GM12864 (cell line): Measurements from ENCODE around the gene SPATS2L.

ENCODE experiments used
- DNase-seq: peaks from one replicate; pipeline ENCODE4 v3.0.0-alpha.2; 2011; ENCODE audit warnings: low read depth
- H3K4me3 ChIP-seq: 2 replicates; pipeline ENCODE4 v1.5.1; 2011; ENCODE audit warnings: mild to moderate bottlenecking, low read depth, low read length, control low read depth
- TF ChIP-seq, protein P1 (sequence below): IDR thresholded peaks from 2 replicates; pipeline ENCODE4 v1.5.1; 2011; ENCODE audit warnings: low read depth, mild to moderate bottlenecking, moderate library complexity, low read length, control low read depth, inconsistent platforms; ENCODE audit errors: missing control alignments

SPATS2L gene

DNA sequence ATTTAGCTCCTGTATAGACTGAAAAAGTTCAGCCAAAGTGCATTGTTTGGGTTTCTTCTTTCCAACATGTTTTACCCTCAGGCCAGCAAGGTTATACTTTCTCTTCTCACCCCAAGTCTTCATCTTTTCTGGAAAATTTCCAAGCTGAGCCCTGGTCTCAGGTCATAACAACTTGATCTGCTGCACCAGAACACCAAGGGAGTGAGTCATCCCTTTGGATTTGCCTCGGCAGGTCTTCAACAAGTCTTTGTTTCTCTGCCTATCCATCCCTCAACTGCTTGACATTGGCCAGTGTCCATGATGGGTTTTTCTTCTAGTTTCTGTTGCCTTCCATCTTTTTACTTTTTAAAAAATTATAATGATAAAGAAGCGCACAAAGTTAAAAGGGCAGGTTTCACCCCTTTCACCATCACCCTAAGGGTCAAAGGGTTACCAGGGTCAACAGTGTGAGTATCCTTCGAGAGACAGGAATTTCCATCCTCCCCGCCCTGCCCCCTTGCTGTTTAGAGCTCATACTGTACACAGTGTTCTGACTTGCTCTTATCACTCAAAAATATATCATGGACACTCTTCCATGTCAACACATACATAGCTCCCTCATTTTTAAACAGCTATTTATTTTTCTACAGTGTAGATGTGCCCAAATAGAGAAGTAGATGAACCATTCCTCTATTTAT lies 5.7 kb upstream of the SPATS2L start:
- TF ChIP-seq, protein P1, sequence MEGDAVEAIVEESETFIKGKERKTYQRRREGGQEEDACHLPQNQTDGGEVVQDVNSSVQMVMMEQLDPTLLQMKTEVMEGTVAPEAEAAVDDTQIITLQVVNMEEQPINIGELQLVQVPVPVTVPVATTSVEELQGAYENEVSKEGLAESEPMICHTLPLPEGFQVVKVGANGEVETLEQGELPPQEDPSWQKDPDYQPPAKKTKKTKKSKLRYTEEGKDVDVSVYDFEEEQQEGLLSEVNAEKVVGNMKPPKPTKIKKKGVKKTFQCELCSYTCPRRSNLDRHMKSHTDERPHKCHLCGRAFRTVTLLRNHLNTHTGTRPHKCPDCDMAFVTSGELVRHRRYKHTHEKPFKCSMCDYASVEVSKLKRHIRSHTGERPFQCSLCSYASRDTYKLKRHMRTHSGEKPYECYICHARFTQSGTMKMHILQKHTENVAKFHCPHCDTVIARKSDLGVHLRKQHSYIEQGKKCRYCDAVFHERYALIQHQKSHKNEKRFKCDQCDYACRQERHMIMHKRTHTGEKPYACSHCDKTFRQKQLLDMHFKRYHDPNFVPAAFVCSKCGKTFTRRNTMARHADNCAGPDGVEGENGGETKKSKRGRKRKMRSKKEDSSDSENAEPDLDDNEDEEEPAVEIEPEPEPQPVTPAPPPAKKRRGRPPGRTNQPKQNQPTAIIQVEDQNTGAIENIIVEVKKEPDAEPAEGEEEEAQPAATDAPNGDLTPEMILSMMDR: no peak
- no peak for DNase-seq
- H3K4me3 ChIP-seq: no peak overlapping the region

DNA sequence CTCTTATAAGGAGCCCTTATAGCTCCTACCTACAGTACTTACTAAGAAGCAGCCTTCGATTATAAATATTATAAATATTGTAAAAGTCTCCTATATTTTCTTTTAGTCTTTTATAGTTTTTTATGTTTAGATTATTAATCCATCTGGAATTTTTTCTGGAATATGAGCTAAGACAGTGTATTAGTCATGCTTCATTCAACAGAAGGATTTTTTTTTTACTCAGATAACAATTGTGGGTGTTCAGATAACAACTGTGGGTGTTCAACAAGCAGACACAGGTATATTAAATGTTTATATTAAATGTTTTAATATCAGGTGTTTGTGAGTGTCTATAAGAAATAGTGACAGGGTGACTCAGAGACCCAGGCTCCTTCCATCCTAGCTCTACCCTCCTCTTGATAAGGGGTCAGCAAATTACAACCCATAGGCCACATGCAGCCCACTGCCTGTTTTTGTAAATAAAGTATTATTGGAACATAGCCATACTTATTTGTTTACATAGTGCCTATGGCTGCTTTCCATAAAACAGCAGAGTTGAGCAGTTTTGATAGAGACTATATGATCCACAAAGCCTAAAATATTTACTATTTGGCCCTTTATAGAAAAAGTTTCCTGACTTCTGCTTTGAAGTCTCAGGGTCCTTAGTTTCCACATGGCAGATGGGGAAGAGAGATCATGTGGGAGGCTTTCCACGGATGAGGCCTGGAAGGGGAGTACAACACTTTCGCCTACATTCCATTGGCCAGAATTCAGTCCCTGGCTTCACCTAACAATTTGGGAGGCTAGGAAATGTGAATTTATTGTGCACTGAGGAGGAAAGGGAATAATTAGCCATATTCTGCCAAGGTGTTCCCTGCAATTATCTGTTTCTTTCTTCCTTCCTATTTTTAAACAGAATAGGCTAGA lies 4.3 kb upstream of the SPATS2L start:
- TF ChIP-seq, protein P1: no peak
- no peak for DNase-seq
- H3K4me3 ChIP-seq: no peak overlapping the region

DNA sequence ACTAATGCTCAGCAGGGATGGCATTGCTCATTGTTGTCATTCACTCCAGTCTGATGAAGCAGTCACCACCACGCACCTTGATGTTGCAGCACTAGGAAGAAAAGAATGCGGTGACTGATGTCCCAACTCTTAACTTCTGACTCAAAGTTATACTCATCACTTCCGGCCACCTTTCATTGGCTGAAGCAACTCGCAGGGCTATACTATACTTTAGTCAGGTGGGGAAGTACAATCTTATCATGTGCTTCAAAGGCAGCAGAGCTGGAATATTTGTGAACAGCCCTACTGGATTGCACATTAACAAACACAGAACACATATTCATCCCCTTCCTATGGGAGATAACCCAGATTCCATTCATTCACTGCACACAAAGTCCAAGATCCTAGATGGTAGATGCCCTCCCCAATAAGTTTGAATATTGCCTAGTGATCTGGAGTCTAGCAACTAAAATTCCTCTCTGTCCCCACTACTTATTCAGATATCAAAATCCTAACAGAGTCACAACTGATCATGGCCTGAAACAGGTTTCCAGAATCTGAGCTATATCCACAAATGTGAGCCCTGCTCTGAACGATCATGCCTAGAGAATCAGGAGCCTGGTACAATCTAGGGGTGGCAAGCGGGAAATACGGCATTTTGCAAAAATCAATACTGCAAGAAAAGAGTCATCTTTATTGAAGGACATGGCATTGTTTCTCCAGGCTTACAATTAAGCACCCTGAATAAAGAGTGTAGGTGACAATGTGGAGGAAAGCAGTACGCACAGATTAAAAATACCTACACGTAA lies 3.4 kb upstream of the SPATS2L start:
- peak; percentile 22 for DNase-seq
- no peak overlapping the region for H3K4me3 ChIP-seq
- TF ChIP-seq, protein P1: no peak

DNA sequence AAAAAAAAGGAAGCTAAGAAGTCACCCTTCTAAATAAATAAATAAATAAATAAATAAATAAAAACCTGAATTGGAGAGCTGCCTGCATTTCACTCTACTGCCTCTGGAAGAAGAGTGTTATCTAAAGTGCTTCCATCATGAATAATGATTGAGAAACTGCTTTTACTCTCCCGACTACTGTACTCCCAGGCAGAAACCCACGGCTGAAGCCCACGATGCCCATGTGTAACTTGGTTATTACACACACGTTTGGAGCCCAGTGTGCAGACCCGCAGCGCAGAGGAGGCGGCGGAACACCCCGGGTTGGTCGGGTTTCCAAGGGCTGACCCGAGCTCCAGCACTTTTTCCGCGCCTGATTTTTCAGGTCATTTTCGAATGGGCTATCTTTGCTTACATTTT lies 697 bp upstream of the SPATS2L start:
- DNase-seq: no peak

DNA sequence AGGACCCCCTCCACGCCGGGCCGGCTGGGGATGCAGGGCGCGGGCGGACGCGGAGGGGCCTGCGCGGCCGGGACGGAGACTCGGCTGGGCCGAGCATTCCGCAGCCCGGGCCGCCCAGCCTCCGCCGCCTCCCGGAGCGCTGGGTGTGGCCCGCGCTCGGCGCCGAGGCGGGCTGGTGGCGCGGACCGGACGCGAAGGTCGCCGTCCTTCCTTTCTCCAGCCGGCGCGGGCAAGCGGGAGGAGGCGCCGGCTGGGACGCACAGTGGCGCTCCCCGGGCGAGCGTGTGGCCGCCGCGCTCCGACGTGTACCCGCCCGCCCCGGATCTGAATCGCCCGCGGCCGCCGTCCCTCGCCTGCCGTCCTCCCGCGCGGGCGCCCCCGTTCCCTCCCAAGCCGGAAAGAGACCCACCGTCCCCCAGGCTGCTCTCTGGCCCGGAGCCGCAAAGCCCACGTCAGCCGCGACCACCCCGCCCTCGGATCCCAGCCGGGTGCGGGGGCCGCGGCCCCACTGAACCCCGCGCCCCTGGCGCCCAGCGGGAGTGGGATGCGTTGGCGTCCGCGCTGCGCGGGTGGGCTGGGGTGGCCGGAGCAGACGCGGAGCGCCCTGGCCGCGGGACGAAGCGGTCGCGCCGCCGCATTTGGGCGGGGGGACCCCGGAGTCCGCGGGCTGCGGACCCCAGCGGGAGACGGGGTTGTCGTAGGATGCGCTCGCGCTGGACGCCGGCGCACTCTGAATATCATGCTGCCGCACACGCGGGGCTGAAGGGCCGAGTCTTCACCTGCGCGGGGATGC lies 634 bp downstream of the SPATS2L start:
- peak overlapping the region; percentile 76 for H3K4me3 ChIP-seq

More for the DNA sequence above, 697 bp upstream of the SPATS2L start:
- TF ChIP-seq, protein P1: peak; percentile 9
- H3K4me3 ChIP-seq: peak overlapping the region; percentile 76

More for the DNA sequence above, 634 bp downstream of the SPATS2L start:
- DNase-seq: no peak
- TF ChIP-seq, protein P1: no peak
